Adrenal gland (tissue), 5 donors: ENCODE results near the gene SH3RF1.

Experiments
- CTCF ChIP-seq, 6 experiments: fragments of 450-650 bp in 4 of 6; fragments of 200-600 bp in 2 of 6; sonication (generic) in 1 of 6; IDR thresholded peaks; 1 replicate in 5 of 6; 2 replicates in 1 of 6; pipeline versions ENCODE4 v1.5.1 to v1.8.0; 2016 to 2021; ENCODE audit warnings: antibody characterized with exemption in 6 of 6, mild to moderate bottlenecking in 2 of 6, moderate library complexity in 1 of 6
- POLR2A ChIP-seq, 2 donors: fragments of 450-650 bp; IDR thresholded peaks; one replicate each; pipeline ENCODE4 v1.6.1; 2017; ENCODE audit warnings: antibody characterized with exemption in 2 of 2, mild to moderate bottlenecking in 2 of 2, moderate library complexity in 1 of 2
- donor health status: DM: no; HTN: no; CAD: no.

DNA sequence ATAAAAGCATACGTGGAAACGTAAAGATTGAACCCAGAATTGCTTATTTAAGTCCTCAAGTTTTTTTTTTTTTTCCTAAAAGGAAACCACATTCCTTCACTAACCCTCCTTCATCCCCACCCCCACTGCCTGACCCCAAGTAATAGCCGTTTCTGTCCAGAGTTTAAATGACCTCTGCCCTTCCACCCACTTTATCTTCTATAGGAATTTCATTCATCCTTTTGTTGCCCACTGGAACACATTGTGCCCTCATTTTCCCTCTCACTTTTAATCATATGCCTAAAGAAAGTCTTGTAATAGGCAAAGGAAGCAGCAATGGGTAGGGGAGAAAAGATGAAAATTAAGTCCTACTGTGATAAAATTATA is 62.7 kb downstream of the SH3RF1 start:
- TF ChIP-seq CTCF (IDR thresholded peaks at IDR 0.05) (no peak), POLR2A (IDR thresholded peaks at IDR 0.05) (no peak)
